ENCODE data around the gene PNMT. TPM values are rescaled to one million over a fixed set of nuclear protein-coding genes. Genes with fewer than 3 reads are reported as not detected.

PNMT gene
- total RNA-seq, 1 donor from 2014 or later = not detected

GRCh38 chr17:39636927-39637736, 31.1 kb upstream of the PNMT start, which contains the start of gene STARD3:
TSS of gene STARD3 (plus strand) at chr17:39637144. CDS start at chr17:39653532, 16,388 bp downstream.
- FAIRE-seq = no peak
- Histone ChIP-seq H3K4me3 (ENCODE audit: low read depth, low read length) (peak within 1 kb of the TSS; percentile 83), H3K27me3 (ENCODE audit: control insufficient read depth, insufficient read depth, low read length) (no peaks in the 10 kb centered on the region), H3K36me3 (ENCODE audit: control insufficient read depth, insufficient read depth, low read length) (no peaks in the 10 kb centered on the region)
- peak; percentile 75 for DNase-seq (ENCODE audit: low read depth)
- peak; percentile 33 for TF ChIP-seq CTCF (IDR thresholded peaks at IDR 0.05; ENCODE audit: insufficient read depth, low read length, severe bottlenecking)

- no peaks in the 10 kb centered on the region for H3K36me3 ChIP-seq (ENCODE audit: control insufficient read depth, insufficient read depth, low read length)
- H3K27me3 ChIP-seq (ENCODE audit: control insufficient read depth, insufficient read depth, low read length) = no peaks in the 10 kb centered on the region
- DNase-seq (ENCODE audit: low read depth) (no peak), FAIRE-seq (peak; percentile 18)
- no peak for TF ChIP-seq CTCF (IDR thresholded peaks at IDR 0.05; ENCODE audit: insufficient read depth, low read length, severe bottlenecking)
- no peak overlapping the region for H3K4me3 ChIP-seq (ENCODE audit: low read depth, low read length)
These were observed 29.9 kb upstream of the PNMT start for GRCh38 chr17:39638317-39638716.

GRCh38 chr17:39639043-39639442, 29.2 kb upstream of the PNMT start:
- TF ChIP-seq CTCF (IDR thresholded peaks at IDR 0.05; ENCODE audit: insufficient read depth, low read length, severe bottlenecking) = no peak
- H3K36me3 ChIP-seq (ENCODE audit: control insufficient read depth, insufficient read depth, low read length) = no peaks in the 10 kb centered on the region
- no peaks in the 10 kb centered on the region for H3K27me3 ChIP-seq (ENCODE audit: control insufficient read depth, insufficient read depth, low read length)
- no peak overlapping the region for H3K4me3 ChIP-seq (ENCODE audit: low read depth, low read length)
- no peak for DNase-seq (ENCODE audit: low read depth)
- FAIRE-seq = no peak

DNA sequence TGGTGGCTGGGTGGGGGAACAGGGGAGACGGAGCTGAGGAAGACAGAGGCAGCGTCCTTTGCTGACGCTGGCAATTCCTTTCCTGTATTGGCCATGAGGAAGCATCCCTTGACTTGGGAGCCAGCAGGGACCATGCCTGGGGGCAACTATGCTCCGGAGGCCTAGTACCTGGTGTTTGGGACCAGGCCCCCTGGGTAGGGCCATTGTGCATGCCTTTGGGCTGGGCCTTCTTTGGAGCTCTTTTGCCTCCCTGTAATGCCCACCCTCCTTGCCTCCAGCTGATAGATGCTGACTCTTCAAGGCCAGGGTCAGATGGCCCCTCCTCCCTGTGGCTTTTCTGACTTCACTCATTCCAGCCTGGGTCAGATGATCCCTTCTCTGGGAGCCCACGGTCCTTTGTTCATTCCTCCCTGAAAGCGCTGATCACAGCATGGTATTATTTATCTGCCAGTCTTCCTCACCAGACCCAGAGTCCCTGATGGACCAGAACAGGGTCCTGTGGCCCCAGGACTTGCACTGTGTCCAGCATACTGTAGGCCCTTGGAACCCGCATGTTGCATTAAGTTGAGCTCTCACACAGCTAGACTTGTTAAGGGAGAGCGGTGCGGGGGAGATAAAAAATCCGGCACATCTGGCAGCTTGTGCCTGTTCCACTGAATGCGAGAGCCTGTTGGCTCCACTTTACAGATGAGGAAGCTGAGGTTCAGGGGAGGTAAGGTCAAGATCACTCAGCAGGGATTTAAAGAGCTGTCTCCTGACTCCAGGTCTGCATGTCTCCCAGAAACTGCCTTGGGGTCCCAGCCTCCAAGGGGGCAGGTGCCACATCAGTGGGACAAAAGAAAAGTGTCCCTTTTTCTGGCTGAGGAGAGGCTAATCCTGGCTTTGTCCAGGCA, 28.4 kb upstream of the PNMT start:
- H3K27me3 ChIP-seq (ENCODE audit: control insufficient read depth, insufficient read depth, low read length) = no peaks in the 10 kb centered on the region
- DNase-seq (ENCODE audit: low read depth) (no peak), FAIRE-seq (no peak)
- H3K4me3 ChIP-seq (ENCODE audit: low read depth, low read length) = no peak overlapping the region
- TF ChIP-seq CTCF (IDR thresholded peaks at IDR 0.05; ENCODE audit: insufficient read depth, low read length, severe bottlenecking) = no peak
- H3K36me3 ChIP-seq (ENCODE audit: control insufficient read depth, insufficient read depth, low read length) = no peaks in the 10 kb centered on the region

- no peaks in the 10 kb centered on the region for H3K27me3 ChIP-seq (ENCODE audit: control insufficient read depth, insufficient read depth, low read length)
- no peak overlapping the region for H3K4me3 ChIP-seq (ENCODE audit: low read depth, low read length)
- FAIRE-seq = peak; percentile 55
- no peak for DNase-seq (ENCODE audit: low read depth)
- no peak for TF ChIP-seq CTCF (IDR thresholded peaks at IDR 0.05; ENCODE audit: insufficient read depth, low read length, severe bottlenecking)
- H3K36me3 ChIP-seq (ENCODE audit: control insufficient read depth, insufficient read depth, low read length) = no peaks in the 10 kb centered on the region
These were observed 27.6 kb upstream of the PNMT start for GRCh38 chr17:39640591-39641031.
